Measurements from ENCODE around the gene MYL12A. TPM values are rescaled to one million over a fixed set of nuclear protein-coding genes. Genes with fewer than 3 reads are reported as not detected.

Gene MYL12A
- total and polyA plus RNA-seq, 2 of the 13 experiments (the other 11 are each of a cell fraction or from before 2014, with no cell fraction given), result 261 to 277 TPM

DNA sequence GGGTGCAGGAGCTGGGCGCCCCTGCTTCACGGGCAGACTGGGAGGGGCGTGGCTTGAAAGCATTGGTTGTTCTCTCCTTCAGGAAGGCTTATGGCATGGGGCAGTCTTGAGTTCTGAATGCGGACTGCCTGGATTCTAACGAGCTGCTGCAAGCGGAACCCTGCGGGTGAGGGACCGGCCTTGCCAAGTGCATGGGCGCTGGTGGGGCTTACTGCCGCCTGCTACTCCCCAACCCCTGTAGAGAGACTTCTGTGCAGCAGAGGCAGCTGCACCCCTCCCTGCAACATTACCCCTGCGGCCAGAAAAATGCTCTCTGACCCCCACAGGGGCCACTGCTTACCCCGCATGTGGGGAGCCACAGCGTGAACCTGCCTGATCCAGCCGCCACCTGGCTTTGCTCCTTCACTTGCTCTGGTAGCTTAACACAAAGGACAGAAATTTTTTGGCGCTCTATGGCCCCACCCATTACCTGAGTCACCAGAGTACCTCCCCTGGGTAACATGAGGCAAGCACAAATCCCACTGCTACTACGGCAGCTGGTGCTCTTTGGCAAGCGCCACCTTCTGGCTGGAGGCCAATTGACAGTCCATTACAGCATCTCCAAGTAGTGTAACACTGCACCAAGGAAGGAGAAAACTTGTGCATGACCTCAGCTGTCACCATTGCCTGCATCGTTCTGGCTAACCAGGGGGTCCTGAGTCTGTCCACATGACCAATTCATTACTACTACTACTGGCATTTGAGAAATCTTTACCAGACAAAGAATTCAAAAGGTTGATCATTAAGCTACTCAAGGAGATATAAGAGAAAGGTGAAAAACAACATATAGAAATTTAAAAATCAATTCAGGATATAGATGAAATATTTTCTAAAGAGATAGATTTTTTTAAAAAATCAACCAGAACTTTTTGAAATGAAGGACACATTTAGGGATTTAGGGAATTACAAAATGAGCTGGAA lies 49.7 kb downstream of the MYL12A start (continued):
- TF ChIP-seq, protein P1, sequence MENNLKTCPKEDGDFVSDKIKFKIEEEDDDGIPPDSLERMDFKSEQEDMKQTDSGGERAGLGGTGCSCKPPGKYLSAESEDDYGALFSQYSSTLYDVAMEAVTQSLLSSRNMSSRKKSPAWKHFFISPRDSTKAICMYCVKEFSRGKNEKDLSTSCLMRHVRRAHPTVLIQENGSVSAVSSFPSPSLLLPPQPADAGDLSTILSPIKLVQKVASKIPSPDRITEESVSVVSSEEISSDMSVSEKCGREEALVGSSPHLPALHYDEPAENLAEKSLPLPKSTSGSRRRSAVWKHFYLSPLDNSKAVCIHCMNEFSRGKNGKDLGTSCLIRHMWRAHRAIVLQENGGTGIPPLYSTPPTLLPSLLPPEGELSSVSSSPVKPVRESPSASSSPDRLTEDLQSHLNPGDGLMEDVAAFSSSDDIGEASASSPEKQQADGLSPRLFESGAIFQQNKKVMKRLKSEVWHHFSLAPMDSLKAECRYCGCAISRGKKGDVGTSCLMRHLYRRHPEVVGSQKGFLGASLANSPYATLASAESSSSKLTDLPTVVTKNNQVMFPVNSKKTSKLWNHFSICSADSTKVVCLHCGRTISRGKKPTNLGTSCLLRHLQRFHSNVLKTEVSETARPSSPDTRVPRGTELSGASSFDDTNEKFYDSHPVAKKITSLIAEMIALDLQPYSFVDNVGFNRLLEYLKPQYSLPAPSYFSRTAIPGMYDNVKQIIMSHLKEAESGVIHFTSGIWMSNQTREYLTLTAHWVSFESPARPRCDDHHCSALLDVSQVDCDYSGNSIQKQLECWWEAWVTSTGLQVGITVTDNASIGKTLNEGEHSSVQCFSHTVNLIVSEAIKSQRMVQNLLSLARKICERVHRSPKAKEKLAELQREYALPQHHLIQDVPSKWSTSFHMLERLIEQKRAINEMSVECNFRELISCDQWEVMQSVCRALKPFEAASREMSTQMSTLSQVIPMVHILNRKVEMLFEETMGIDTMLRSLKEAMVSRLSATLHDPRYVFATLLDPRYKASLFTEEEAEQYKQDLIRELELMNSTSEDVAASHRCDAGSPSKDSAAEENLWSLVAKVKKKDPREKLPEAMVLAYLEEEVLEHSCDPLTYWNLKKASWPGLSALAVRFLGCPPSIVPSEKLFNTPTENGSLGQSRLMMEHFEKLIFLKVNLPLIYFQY (CRISPR knock-in tag; IDR thresholded peaks at IDR 0.05; ENCODE audit: borderline replicate concordance), result 0 out of 2 replicates have a peak, but pooled peaks have one; percentile 50
- TF ChIP-seq SATB2 (CRISPR knock-in tag; IDR thresholded peaks at IDR 0.05) (no peak), ZNF101 (CRISPR knock-in tag; IDR thresholded peaks at IDR 0.05; ENCODE audit: borderline replicate concordance, low read depth) (peak; percentile 30; the same call in 1 of the 2 replicates), GFI1 (CRISPR knock-in tag; IDR thresholded peaks at IDR 0.05; ENCODE audit: borderline replicate concordance) (peak; percentile 59; the same call in 1 of the 2 replicates), ZNF333 (CRISPR knock-in tag; IDR thresholded peaks at IDR 0.05; ENCODE audit: borderline replicate concordance) (no peak), ZNF335 (CRISPR knock-in tag; IDR thresholded peaks at IDR 0.05) (0 out of 2 replicates have a peak, but pooled peaks have one; percentile 45), CREB1 (IDR thresholded peaks at IDR 0.05) (no peak), CREB1 (CRISPR knock-in tag; IDR thresholded peaks at IDR 0.05) (peak; percentile 80), KMT2A (CRISPR knock-in tag; IDR thresholded peaks at IDR 0.05) (0 out of 2 replicates have a peak, but pooled peaks have one; percentile 54), FOXP1 (IDR thresholded peaks at IDR 0.05) (no peak), FOXP1 (CRISPR knock-in tag; IDR thresholded peaks at IDR 0.05) (0 out of 2 replicates have a peak, but pooled peaks have one; percentile 38), ZNF451 (CRISPR knock-in tag; IDR thresholded peaks at IDR 0.05) (no peak), MATR3 (CRISPR knock-in tag; IDR thresholded peaks at IDR 0.05) (no peak), NRL (CRISPR knock-in tag; IDR thresholded peaks at IDR 0.05; ENCODE audit: borderline replicate concordance) (peak; percentile 48; the same call in 1 of the 2 replicates), ZFYVE20 (CRISPR knock-in tag; IDR thresholded peaks at IDR 0.05; ENCODE audit: borderline replicate concordance, low read depth) (no peak), PLSCR1 (CRISPR knock-in tag; IDR thresholded peaks at IDR 0.05; ENCODE audit: borderline replicate concordance) (no peak), ELF3 (CRISPR knock-in tag; IDR thresholded peaks at IDR 0.05) (peak; percentile 44; the same call in 1 of the 2 replicates), NR2F6 (IDR thresholded peaks at IDR 0.05) (no peak), NR2F6 (CRISPR knock-in tag; IDR thresholded peaks at IDR 0.05) (peak; percentile 71), FIP1L1 (IDR thresholded peaks at IDR 0.05; ENCODE audit: borderline replicate concordance, insufficient read depth, low read depth, low read length) (no peak), YEATS2 (CRISPR knock-in tag; IDR thresholded peaks at IDR 0.05; ENCODE audit: borderline replicate concordance) (peak; percentile 90), ZNF614 (CRISPR knock-in tag; IDR thresholded peaks at IDR 0.05; ENCODE audit: borderline replicate concordance) (peak; percentile 74; the same call in 1 of the 2 replicates)
- TF ChIP-seq, protein P2, sequence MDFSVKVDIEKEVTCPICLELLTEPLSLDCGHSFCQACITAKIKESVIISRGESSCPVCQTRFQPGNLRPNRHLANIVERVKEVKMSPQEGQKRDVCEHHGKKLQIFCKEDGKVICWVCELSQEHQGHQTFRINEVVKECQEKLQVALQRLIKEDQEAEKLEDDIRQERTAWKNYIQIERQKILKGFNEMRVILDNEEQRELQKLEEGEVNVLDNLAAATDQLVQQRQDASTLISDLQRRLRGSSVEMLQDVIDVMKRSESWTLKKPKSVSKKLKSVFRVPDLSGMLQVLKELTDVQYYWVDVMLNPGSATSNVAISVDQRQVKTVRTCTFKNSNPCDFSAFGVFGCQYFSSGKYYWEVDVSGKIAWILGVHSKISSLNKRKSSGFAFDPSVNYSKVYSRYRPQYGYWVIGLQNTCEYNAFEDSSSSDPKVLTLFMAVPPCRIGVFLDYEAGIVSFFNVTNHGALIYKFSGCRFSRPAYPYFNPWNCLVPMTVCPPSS (IDR thresholded peaks at IDR 0.05), result no peak
